SK-N-MC (cell line): ENCODE results near the gene COL6A2.

Source experiments
- EZH2 ChIP-seq: fragments of 200-600 bp; sonication (generic); IDR thresholded peaks from one replicate; pipeline ENCODE4 v1.6.1; 2017; ENCODE audit warnings: antibody characterized with exemption
- FOXP2 ChIP-seq: optimal IDR thresholded peaks from 2 replicates; pipeline ENCODE3; 2011; ENCODE audit warnings: mild to moderate bottlenecking, moderate library complexity; ENCODE audit not compliant: insufficient read depth; ENCODE audit errors: extremely low read length, control extremely low read depth
- POLR2AphosphoS5 ChIP-seq: IDR thresholded peaks from 2 replicates; pipeline ENCODE4 v1.6.1; 2012; ENCODE audit warnings: mild to moderate bottlenecking, low read depth, low read length, borderline replicate concordance

- no peak for TF ChIP-seq POLR2AphosphoS5
- no peak for TF ChIP-seq EZH2
- no peak for TF ChIP-seq FOXP2
These were observed 6.3 kb upstream of the COL6A2 start for GRCh38 chr21:46091631-46092025.
